SU-DHL-6 (cell line): ENCODE data around the gene MRPL41.

ENCODE experiments used
- CTCF ChIP-seq: fragments of 200-600 bp; sonication (generic); IDR thresholded peaks from one replicate; pipeline ENCODE4 v1.5.1; 2017; ENCODE audit warnings: antibody characterized with exemption, mild to moderate bottlenecking, low read length, moderate library complexity; ENCODE audit not compliant: insufficient read depth, poor library complexity, severe bottlenecking
- EZH2phosphoT487 ChIP-seq: fragments of 200-600 bp; sonication (generic), shearing (Covaris generic); conservative IDR thresholded peaks from 2 replicates; pipeline ENCODE4 v1.6.1; 2018; ENCODE audit warnings: mild to moderate bottlenecking, antibody characterized with exemption, low read length, moderate library complexity, mixed read lengths

- TF ChIP-seq CTCF (no peak), EZH2phosphoT487 (no peak)
Measured at GRCh38 chr9:137519553-137519952, 32.1 kb upstream of the MRPL41 start.
